Measurements from ENCODE around the gene GRB7. TPM values are rescaled to one million over a fixed set of nuclear protein-coding genes. Genes with fewer than 3 reads are reported as not detected.
A peak's percentile ranks its signal among the peaks of the same experiment; 100 is the strongest.

Gene GRB7
- total RNA-seq, 1 donor from 2014 or later, result 1.6 TPM

DNA sequence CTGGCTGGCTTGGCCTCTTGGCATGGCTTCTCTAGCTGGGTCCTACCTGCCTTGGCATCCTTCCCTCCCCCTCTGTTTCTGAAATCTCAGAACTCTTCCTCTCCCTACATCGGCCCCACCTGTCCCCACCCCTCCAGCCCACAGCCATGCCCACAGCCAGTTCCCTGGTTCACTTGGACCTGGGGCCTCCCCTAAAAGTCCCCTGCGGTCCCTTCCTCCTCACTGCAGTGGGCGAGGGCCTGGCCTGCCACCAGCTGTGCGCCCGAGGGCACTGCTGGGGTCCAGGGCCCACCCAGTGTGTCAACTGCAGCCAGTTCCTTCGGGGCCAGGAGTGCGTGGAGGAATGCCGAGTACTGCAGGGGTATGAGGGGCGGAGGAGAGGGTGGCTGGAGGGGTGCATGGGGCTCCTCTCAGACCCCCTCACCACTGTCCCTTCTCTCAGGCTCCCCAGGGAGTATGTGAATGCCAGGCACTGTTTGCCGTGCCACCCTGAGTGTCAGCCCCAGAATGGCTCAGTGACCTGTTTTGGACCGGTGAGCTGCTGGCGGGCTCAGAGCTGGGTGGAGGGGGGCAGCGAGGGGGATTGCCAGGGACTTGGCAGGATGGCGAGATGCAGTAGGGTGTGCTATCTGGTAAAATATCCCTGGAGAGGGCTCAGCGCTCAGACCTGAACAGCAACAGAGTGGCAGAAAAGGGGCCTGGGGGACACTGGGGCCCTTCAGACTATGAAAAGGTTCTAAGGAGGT is 21.5 kb upstream of the GRB7 start:
- TF ChIP-seq, protein P1, sequence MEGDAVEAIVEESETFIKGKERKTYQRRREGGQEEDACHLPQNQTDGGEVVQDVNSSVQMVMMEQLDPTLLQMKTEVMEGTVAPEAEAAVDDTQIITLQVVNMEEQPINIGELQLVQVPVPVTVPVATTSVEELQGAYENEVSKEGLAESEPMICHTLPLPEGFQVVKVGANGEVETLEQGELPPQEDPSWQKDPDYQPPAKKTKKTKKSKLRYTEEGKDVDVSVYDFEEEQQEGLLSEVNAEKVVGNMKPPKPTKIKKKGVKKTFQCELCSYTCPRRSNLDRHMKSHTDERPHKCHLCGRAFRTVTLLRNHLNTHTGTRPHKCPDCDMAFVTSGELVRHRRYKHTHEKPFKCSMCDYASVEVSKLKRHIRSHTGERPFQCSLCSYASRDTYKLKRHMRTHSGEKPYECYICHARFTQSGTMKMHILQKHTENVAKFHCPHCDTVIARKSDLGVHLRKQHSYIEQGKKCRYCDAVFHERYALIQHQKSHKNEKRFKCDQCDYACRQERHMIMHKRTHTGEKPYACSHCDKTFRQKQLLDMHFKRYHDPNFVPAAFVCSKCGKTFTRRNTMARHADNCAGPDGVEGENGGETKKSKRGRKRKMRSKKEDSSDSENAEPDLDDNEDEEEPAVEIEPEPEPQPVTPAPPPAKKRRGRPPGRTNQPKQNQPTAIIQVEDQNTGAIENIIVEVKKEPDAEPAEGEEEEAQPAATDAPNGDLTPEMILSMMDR (IDR thresholded peaks at IDR 0.05), result no peak
- H3K36me3 ChIP-seq, result peaks cover 68 to 94% of the 10 kb centered on the region in 2 donors
- H3K27me3 ChIP-seq, result no peaks in the 10 kb centered on the region
- no peaks in the 10 kb centered on the region for H3K9me3 ChIP-seq
- no peaks in the 10 kb centered on the region for H3K4me1 ChIP-seq
- no peak for DNase-seq (ENCODE audit: low spot score in 2 of 2)
- intact Hi-C loops (cut with DNase I), result no loop called here
- peak overlapping the region in 1 of 2 donors; percentile 18 for H3K27ac ChIP-seq
- H3K4me3 ChIP-seq, result no peak overlapping the region

DNA sequence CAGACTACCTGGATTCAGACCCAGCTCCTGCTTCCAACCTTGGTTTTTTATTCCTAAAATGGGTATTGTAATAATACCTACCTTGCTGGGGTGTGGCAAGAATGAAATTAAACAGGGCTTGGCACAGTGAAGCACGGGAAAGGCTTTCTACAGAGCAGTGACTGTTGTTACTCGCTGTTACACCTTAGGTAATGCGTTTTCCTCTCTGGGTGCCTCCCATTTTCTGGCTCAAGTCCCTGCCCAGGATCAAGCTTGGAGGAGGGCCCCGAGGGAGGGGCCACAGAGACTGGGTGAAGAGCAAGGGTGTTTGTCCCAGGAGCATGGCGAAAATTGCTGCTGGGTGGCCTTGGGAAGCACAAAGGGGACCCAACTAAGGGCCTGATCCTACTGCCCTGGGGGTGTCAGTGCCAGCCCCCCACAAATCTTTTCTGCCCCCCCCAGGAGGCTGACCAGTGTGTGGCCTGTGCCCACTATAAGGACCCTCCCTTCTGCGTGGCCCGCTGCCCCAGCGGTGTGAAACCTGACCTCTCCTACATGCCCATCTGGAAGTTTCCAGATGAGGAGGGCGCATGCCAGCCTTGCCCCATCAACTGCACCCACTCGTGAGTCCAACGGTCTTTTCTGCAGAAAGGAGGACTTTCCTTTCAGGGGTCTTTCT is 20.7 kb upstream of the GRB7 start:
- no peak overlapping the region for H3K27ac ChIP-seq
- DNase-seq (ENCODE audit: low spot score in 2 of 2), result no peak

DNA sequence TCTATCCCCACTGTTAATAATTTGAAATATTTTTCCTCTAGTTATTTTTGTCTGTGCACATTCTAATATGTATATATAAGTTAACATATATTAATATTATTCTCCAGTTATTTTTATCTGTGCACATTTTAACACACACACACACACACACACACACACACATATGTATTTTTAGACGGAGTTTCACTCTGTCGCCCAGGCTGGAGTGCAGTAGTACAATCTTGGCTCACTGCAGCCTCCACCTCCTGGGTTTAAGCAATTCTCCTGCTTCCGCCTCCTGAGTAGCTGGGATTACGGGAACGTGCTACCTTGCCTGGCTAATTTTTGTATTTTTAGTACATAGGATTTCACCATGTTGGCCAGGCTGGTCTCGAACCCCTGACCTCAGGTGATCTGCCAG is 20.1 kb upstream of the GRB7 start:
- Histone ChIP-seq H3K4me1 (no peaks in the 10 kb centered on the region), H3K36me3 (peaks cover 60 to 92% of the 10 kb centered on the region in 2 donors), H3K4me3 (no peak overlapping the region), H3K27me3 (no peaks in the 10 kb centered on the region), H3K9me3 (no peaks in the 10 kb centered on the region), H3K27ac (no peak overlapping the region)
- DNase-seq (ENCODE audit: low spot score in 2 of 2), result no peak
- intact Hi-C loops (cut with DNase I), result no loop called here
- TF ChIP-seq, protein P1 (IDR thresholded peaks at IDR 0.05), result no peak

More for the DNA sequence above, 20.7 kb upstream of the GRB7 start:
- TF ChIP-seq, protein P1 (IDR thresholded peaks at IDR 0.05), result no peak
- Histone ChIP-seq H3K9me3 (no peaks in the 10 kb centered on the region), H3K36me3 (peaks cover 64 to 94% of the 10 kb centered on the region in 2 donors), H3K4me1 (no peaks in the 10 kb centered on the region), H3K4me3 (no peak overlapping the region), H3K27me3 (no peaks in the 10 kb centered on the region)
- intact Hi-C loops (cut with DNase I), result no loop called here

DNA sequence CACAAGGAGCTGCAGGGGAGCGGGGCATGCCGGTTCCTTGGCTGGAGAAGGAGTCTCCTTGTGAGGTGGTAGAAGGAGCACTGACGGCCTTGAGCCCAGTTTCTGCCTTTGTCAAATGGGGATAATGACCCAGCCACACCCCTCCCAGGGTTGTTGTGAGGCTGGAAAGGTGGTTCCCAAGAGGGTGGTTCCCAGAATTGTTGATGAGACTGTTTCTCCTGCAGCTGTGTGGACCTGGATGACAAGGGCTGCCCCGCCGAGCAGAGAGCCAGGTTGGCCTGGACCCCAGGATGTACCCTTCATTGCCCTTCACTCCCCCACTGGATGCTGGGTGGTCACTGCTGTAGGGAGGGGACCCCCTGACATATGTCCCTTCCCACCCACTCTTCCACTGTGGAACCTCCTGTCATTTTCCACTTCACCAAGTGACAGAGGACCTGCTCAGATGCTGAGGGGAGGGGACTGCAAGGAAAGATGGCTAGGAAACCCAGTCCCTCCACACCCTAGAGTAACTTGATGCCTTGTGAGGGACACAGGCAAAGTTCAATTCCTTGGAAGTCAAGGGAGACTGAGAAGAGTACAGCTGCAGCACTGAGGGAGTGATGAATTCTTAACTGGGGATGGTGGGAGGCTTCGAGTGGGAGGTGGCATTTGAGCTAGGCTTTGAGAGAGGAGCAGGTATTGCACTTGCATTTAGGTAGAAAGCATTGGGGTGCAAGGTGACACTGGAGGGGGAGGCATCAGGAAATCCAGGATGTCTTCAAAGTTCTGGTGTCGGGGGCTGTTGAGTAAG is 18.0 kb upstream of the GRB7 start:
- Histone ChIP-seq H3K36me3 (peaks cover 61 to 94% of the 10 kb centered on the region in 2 donors), H3K9me3 (no peaks in the 10 kb centered on the region), H3K27me3 (no peaks in the 10 kb centered on the region), H3K27ac (no peak overlapping the region), H3K4me3 (no peak overlapping the region), H3K4me1 (no peaks in the 10 kb centered on the region)
- intact Hi-C loops (cut with DNase I), result loop anchor here (10.0 kb wide), 1 partner anchor 205 kb away; the partner anchor contains the start of genes LRRC3C and ORMDL3
- TF ChIP-seq, protein P1 (IDR thresholded peaks at IDR 0.05), result no peak
- DNase-seq (ENCODE audit: low spot score in 2 of 2), result no peak

DNA sequence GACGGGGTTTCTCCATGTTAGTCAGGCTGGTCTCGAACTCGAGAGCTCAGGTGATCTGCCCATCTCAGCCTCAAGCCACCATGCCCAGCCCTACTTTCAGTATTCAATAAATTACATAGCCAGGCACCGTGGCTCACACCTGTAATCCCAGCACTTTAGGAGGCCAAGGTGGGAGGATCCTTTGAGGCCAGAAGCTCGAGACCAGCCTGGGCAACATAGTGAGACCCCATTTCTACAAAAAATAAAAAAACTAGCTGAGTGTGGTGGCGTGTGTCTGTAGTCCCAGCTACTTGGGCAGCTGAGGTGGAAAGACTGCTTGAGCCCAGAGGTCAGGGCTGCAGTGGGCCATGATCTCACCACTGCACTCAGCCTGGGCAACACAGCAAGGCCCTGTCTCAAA is 15.6 kb upstream of the GRB7 start:
- H3K27me3 ChIP-seq, result no peaks in the 10 kb centered on the region
- no peak overlapping the region for H3K27ac ChIP-seq
- TF ChIP-seq, protein P1 (IDR thresholded peaks at IDR 0.05), result no peak
- H3K4me3 ChIP-seq, result no peak overlapping the region
- peaks cover 50 to 94% of the 10 kb centered on the region in 2 donors for H3K36me3 ChIP-seq
- DNase-seq (ENCODE audit: low spot score in 2 of 2), result no peak
- no peaks in the 10 kb centered on the region for H3K4me1 ChIP-seq
- intact Hi-C loops (cut with DNase I), result loop anchor here (10.0 kb wide), 1 partner anchor 203 kb away; the partner anchor contains the start of genes LRRC3C and ORMDL3
- H3K9me3 ChIP-seq, result no peaks in the 10 kb centered on the region

All from ascending aorta (tissue), 2 donors.